Middle frontal gyrus (tissue), 1 donor: ENCODE results near the gene ANO6.
"Not testable (repeated sequence)": the region's sequence is repeated elsewhere in the genome, so short reads cannot be mapped to it uniquely, and the experiment has no call there.

Source experiments
- DNase-seq: peaks from one replicate; pipeline ENCODE4 v3.0.0-alpha.2; 2015; ENCODE audit warnings: low spot score; ENCODE audit errors: extremely low spot score

The ANO6 gene

DNA sequence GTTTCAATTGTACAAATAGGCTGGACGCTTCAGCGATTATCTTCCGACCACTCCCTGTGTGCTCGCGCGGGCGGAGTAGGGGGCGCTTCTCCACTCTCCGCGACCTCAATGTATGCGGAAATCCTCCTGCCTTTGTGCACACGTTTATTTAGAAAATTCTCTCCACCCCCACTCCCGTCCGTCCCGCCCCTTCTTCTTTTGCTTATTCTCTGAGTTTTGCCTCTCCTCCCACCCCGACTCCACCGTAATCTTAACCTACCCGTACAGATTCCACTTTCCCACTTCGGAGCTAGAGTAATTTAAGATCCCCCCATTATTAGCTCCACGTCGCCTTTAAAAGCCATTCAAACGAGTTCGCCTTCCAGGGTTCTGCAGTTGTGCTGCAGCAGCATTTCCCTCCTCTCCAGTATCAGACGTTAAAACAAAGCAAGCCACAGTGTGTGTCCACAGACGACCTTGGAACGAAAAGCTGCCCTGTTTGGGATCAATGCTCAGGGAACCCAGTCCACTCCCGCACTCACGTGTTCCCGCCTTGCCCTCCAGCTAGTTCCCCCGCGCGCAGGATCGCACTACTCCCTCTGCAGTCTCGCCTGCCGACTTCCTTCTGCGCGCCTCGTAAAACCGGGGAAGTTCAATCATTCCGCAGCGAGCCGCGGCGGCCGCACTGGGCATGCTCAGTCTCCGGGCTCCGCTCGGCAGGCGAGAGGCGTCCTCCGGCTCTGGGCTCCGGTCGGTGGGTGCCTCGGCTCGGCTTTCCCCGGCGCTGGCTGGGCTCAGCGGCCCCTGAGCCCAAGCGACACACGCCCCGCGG lies at the start of gene ANO6:
Gene ANO6 (plus strand): TSS at position 677 of the 811 bp plus-strand sequence. CDS start 227 bp downstream, outside the sequence.
- peak; percentile 56 for DNase-seq

DNA sequence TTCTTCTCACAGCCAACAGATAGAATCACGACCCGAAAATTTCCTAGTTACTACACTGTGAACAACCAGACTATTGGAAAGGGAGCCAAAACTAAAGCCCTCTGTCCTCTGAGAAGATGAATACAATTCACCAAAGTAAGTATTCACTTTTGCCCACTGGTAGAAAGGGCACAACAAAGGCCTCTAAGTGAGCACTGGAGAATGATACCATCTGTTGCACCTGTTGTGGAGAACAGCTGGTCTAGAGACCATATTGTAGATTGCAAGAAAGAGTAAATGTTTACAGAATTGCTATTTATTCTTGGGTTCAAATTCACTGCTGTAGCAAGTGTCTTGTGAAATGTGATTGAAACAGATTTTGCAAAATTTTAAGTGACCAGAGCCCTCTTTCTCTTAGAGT lies 46.9 kb upstream of the ANO6 start:
- DNase-seq = no peak

GRCh38 chr12:45170456-45171042 lies 45.3 kb upstream of the ANO6 start:
- DNase-seq = peak; percentile 40

- DNase-seq = not testable (repeated sequence)
Observed at GRCh38 chr12:45173293-45173692, 42.6 kb upstream of the ANO6 start.

GRCh38 chr12:45174595-45174994 lies 41.3 kb upstream of the ANO6 start:
- no peak for DNase-seq

DNA sequence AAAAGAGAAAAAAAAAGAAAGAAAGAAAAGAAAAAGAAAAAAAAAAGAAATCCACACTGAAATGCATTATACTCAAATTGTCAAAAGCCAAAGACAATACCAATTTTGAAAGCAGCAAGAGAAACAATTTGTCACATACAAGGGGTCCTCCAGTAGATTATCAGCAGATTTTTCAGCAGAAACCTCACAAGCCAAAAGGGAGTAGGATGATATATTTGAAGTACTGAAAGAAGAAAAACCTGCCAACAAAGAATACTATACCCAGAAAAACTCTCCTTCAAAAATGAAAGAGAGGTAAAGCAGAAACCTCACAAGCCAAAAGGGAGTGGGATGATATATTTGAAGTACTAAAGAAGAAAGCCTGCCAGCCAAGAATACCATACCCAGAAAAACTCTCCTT lies 37.1 kb upstream of the ANO6 start:
- DNase-seq = no peak

DNA sequence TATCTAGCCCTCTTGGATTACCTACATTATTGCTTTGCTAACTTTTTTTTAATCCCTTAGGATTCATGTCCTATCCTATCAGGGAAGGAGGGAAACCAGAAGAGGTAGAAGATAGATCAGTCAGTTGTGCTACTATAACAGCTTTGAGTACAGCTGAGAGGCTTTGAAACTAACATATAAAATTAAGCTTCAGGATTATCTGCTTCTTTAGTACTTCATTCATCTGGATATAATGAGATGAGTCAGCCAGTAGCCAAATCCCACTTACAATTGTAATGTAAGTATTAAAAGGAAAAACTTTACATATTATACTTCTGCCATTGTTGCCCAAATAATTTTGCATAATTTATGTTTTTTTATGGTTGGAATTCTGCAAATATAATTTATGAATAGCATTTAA lies 33.4 kb upstream of the ANO6 start:
- DNase-seq = no peak

DNA sequence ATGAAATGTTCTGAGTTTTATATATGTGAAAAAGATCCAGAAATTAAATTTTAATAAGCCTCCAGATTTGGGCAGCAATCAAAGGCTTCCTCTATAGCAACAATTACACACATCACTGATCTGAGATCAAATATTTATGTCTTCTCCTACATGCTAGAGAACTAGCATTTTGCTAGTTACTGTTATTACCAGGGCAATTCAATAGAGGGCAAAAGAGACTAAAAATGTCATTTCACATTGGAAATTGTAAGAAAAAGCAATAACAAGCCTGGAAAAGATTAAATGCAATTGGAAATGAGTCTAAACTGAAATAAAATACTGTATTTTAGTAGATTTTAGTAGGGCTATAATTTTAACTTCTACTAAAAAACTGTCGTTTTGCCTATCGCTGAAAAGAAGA lies 32.6 kb upstream of the ANO6 start:
- DNase-seq = peak; percentile 6

GRCh38 chr12:45184147-45184963 lies 31.5 kb upstream of the ANO6 start:
- DNase-seq = no peak

- DNase-seq = no peak
Observed at GRCh38 chr12:45186762-45187161, 29.1 kb upstream of the ANO6 start.

DNA sequence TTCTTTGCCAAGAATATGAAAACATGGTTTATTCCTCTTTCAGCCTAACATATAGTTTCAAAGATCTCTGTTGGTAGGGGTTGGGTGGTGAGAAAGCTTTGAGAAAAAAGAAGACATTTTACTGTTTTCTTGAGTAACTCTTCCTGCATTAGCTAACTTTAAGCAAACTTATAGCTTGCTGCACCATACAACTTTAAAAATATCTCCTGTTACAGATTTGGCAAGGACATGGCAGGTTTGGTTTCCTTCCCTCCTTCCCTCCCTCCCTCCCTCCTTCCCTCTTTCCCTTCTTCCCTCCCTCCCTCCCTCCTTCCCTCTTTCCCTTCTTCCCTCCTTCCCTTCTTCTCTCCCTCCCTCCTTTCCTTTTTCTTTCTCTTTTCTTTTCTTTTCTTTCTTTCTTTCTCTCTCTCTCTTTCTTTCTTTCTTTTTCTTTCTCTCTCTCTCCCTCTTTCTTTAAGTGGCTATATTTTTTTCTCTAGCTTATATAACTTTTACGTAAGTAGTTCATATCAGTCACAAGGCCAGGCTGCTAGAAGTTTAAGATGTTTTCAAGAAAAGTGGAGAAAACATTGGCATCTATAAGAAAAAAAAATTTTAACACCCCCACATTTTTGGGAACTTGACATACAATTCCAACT lies 26.0 kb upstream of the ANO6 start:
- no peak for DNase-seq

- no peak for DNase-seq
Observed at GRCh38 chr12:45191239-45191638, 24.7 kb upstream of the ANO6 start.

DNA sequence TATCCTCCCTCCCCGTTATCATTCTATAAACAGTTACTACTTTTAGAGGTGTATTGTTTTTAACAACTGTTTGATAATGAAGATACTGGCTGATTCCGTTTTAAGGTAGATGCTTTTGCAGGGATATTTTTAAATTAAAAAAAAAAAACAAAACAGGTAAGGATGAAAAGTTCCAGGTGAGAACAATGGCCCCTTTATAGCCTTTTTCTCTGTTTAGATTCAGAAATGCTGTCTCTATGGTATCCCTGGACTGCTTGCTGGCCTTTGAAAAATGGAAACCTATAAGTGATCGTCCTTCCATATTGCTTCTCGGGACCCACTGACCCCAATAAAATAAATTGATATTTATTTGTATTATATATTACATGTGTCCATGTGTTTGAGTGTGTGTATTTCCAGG lies 23.2 kb upstream of the ANO6 start:
- DNase-seq = no peak

DNA sequence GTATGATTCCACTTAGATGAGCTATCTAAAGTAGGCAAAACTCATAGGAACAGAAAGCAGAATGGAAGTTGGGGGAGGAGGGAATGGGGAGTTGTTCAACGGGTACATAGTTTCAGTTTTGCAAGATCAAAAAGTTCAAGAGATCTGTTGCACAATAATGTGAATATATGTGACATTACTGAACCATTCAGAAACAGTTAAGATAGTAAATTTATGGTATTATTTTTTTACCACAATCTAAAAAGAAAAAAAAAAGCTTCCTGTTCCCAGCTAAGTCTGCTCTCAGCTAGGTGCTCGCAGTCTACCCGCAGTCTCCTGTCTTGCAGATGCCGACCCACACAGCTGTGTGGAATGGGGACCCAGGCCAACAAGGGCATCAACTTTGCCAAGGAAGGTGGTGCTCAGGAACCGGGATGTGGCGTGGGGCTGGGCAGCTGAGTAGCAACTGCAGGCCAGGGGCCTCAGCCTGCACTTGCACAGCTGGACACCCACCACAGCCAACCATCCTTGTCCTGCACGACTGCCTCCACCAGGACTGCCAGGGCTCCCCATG lies 15.3 kb upstream of the ANO6 start:
- DNase-seq = no peak

- no peak for DNase-seq
Observed at GRCh38 chr12:45203767-45204166, 12.1 kb upstream of the ANO6 start.

GRCh38 chr12:45204757-45205156 lies 11.1 kb upstream of the ANO6 start:
- no peak for DNase-seq

GRCh38 chr12:45205165-45205825 lies 10.6 kb upstream of the ANO6 start:
- no peak for DNase-seq

- DNase-seq = no peak
Observed at GRCh38 chr12:45208604-45209487, 7.0 kb upstream of the ANO6 start.

DNA sequence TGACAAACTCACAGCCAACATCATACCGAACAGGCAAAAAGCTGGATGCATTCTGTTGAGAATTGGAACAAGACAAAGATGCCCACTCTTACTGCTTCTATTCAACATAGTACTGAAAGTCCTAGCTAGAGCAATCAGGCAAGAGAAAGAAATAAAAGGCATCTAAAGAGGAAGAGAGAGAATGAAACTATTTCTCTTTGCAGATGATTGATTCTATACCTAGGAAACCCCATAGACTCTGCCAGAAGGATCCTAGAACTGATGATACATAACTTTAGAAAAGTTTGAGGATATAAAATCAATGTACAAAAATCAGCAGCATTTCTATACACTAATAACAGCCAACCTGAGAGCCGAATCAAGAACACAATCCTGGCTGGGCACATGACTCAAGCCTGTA lies 6.1 kb upstream of the ANO6 start:
- DNase-seq = no peak

DNA sequence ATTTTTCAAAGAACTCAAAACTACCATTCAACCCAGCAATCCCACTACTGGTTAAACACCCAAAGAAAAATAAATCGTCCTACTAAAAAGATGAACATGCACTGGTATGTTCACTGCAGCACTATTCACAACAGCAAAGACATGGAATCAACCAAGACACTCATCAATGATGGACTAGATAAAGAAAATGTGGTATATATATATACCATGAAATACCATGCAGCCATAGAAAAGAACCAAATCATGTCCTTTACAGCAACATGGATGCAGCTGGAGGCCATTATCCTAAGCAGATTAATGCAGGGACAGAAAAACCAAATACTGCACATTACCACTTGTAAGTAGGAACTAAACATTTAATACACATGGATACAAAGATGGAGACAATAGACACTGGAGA lies 3.8 kb upstream of the ANO6 start:
- DNase-seq = no peak
